GM18861 (cell line): ENCODE data around the gene ENPP1.
"Not testable (repeated sequence)": the region's sequence is repeated elsewhere in the genome, so short reads cannot be mapped to it uniquely, and the experiment has no call there.

ENCODE experiments used
- ATAC-seq: cut with Tn5 transposase; IDR thresholded peaks from one replicate; pipeline ENCODE4 v1.9.1; 2021; ENCODE audit not compliant: unreplicated experiment

Gene ENPP1

DNA sequence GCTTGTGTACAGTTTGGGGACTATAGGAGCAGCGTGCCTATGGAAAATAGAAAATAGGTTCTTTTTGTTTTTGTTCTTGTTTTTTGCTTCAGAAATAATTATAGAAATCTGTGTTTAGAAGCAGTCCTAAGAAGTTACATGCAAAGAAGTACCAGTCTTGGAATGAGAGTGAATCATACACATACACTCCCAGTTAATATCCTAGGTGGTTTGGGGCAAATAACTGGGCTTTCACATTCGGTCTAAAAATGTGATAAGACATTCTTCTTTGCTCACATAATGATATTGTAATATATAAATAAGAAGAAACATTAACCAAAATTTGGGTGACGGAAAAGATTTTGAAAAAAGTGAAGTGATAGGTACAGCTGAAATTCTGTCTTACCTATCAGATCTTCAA lies 61.0 kb downstream of the ENPP1 start:
- ATAC-seq = no peak

DNA sequence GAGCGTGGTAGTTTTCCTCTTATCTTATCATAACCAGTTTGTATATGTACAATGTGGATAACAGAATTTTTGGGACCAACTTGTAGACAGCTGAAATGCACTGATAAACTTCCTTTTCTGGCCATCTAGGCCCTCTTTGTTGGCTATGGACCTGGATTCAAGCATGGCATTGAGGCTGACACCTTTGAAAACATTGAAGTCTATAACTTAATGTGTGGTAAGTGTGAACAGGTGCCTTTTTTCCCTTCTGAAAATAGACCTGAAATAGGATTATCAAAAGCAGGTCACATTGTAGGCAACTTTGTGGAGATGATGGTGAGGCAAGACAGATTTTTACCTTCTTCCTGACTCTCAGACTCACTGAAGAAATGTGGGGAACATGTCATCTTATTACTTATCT lies 67.8 kb downstream of the ENPP1 start:
- no peak for ATAC-seq

DNA sequence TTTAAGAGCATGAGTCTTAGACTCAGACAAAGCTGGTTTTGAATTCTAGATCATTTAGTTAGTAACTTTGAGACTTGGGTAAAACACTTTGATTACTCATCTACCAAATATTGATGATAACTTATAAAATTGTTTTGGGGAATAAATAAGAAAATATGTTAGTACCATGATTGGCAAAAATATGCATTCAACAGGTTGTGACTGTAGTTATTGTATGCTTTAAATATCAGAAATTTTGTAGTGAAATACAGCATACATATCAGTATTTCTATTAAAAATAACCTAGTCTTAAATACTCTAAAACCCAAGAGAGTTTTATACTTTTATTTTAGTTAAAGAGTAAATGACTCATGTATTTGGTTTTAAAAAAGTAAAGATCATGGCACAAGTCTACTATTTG lies 68.7 kb downstream of the ENPP1 start:
- no peak for ATAC-seq

DNA sequence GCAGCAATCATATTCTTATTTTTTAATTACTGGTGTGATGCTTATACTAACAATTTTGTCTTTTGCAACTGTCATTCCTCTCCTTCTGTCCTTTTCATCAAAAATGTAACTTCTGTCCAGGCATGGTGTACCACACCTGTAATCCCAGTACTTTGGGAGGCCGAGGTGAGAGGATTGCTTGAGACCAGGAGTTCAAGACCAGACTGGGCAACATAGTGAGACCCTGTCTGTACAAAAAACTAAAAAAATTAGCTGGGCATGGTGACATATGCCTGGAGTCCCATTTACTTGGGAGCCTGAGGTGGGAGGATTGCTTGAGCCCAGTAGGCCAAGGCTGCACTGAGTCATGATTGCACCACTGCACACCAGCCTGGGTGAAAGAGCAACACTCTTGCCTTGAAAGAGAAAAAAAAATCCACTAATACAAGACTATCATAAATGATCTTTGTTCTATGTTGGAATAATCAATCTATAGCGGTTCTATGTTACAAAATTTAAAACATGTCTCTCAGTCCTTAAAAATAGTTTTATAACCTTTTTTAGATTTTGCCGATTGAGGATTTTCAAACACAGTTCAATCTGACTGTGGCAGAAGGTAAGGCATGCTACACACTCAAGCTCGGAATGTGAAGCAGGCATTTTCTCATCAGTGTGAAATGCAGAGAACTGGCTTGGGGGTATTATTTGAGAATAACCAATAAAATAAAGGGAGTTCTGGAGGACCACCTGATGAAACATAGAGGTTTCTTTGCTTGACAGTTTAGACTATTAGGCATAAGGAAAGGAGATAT lies 70.4 kb downstream of the ENPP1 start:
- no peak for ATAC-seq

DNA sequence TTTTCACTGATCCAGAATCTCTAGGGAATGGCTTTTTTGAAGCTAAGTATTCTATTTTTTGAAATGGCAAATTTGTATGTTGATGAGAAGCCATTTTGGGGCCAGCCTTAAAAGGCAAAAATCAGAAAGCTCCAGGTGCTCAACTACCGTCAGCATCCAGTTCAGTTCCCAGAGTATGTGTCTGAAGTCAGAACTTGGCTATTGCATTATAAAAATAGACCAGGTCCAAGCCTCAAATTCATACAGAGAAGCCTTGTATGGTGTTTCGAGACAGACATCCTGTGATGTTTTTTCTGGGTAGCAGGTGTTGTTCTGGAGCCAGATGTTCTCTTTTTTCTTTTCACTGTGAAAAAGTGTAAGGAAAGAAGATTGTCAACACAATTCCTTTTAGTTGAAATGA lies 75.2 kb downstream of the ENPP1 start:
- no peak for ATAC-seq

DNA sequence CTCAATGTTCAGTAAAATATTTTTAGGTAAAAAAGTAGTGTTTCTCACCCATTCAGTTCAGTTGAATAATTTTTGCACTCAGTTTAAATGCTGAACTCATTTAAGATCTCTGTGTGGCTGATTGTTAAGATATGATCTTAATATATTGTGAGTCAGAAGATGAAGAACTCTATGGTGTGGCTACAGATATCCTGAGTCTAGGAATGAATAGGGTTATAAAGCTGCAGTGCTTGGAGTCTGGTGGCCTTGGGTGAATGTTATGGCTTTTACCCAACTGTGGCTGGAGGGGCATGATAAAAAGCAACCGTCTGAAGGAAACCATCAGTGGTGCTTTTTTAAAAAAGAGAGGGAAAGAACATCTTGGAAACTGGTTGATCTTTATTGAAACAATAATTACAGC lies 77.4 kb downstream of the ENPP1 start:
- no peak for ATAC-seq

DNA sequence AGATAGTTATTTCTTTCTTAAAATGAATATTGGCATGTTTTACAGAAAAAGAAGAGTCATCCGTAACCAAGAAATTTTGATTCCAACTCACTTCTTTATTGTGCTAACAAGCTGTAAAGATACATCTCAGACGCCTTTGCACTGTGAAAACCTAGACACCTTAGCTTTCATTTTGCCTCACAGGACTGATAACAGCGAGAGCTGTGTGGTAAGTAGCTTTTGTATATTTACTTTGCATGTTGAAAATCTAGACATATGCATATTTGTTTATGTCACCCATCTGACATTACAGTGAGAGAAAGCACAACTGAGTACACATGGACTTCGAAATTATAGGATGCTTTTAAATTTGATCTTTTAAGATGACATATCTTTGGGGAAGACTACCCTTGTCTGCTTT lies 78.7 kb downstream of the ENPP1 start:
- ATAC-seq = no peak

DNA sequence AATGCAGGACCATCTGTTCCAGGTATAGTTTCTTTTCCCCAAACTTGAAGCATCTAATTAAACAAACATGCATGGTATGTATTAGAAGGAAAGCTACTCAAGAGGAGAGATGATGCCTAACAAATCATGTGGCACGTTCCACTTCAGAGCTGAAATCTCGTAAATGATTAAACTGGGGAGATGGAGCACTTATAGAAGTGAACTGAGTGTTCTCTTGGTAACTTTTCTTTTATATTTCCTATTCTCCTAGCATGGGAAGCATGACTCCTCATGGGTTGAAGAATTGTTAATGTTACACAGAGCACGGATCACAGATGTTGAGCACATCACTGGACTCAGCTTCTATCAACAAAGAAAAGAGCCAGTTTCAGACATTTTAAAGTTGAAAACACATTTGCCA lies 82.3 kb downstream of the ENPP1 start:
- ATAC-seq = no peak

DNA sequence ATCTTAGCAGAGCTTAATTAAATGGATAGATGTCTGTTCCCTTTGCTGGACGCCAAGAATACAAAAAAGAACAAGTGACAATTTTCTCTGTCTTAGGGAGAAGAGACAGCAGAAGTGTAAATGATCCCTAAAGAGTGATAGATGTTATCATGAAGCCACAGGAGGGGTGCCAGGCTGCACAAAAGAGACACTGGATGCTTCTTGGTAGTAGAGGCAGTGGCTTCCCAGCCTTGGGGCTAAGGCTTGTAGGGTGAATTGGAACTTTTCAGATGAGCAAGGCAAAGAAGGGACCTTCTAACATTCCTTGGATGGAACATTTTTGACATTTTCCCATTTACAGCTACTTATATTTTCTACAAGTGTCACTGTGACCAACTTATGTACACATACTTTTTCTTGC lies 85.4 kb downstream of the ENPP1 start:
- no peak for ATAC-seq

DNA sequence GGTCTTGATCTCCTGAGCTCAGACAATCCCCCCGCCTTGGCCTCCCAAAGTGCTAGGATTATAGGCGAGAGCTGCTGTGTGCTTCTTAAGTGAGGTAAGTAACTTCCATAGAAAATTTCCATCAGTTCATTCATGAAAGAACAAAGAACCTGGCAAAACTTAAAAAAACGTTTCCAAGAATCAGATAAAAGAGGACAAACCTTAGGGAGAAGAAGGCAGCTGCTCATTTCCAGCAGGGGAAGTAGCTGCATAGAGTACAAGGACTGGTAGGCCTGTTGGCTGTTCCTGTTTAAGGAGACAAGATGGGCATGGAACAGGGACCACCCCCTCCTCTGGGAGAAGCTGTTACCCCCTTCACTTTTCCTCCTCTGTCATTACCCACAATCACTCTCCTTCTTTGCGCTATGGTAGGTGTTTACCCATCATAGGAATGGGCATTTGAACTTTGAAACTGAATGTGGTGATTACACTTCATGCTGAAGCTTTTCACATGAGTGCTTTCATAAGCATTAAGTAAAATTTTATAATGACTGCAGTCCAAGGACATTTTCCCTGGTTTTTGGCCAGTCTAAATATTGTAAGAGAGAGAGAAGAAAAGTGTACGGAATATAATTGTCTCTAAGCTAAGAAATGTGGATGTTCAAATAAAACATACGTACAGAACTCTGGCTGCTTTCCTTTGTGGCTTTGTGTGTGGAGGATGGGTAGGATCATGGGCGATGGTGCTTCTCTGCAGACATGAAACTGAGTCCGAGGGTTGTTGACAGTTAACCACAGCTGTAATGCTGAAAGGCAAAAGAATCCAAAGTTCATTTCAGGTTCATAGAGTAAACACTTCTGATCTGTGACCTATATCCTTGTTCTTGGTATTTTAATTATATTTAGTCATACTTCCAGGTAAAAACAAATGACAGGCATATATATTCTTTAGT lies 86.9 kb downstream of the ENPP1 start:
- ATAC-seq = no peak

DNA sequence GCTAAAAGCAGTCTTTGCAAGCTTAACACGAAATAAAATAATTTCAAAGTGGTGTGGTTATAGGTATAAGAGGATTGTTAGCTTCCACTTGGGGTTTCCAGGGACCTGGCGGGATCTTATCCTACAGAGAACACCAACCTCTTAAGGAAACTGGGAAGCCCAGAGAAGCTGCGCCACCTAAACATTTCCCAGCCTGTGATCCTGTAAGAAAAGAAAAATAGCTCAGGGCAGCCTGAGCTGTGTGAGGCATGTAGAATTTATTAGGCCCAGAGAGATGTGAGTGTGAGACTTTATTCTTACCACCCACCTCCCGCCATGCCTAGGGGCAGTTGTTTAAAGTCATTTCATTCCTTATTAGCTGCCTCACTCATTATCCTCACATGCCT lies 89.2 kb downstream of the ENPP1 start:
- no peak for ATAC-seq

DNA sequence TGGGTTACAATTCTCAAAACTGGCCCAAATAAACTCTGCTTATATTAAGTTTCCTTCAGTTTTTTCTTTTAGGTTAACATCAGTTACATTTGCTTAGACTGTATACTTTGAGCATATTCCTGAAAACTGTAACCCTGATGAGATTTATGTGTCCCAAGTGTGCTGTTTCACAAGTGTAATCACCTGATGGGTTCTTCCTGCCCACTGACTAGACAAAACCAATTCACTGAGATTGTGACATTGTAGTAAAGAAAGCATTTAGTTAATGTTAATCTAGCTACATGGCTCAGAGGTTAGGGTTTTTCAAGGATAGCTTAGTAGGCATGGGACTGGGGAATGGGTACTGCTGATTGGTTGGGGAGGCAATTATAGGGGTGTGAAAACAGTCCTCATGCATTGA lies 89.8 kb downstream of the ENPP1 start:
- ATAC-seq = no peak

DNA sequence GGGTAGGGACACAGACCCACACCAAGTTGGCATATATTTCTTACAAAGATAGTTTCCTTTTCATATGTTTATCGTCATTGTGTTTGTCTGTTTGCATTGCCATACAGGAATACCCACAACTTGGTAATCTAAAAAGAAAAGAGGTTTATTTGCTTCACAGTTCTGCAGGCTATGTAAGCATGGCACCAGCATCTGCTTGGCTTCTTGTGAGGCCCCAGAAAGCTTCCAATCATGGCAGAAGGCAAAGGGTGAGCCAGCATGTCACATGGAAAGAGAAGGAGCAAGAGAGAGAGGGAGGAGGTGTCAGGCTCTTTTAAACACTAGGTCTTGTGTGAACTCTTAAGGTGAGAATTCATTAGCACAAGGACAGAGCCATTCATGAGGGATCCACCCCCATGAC lies 90.9 kb downstream of the ENPP1 start:
- ATAC-seq = no peak

DNA sequence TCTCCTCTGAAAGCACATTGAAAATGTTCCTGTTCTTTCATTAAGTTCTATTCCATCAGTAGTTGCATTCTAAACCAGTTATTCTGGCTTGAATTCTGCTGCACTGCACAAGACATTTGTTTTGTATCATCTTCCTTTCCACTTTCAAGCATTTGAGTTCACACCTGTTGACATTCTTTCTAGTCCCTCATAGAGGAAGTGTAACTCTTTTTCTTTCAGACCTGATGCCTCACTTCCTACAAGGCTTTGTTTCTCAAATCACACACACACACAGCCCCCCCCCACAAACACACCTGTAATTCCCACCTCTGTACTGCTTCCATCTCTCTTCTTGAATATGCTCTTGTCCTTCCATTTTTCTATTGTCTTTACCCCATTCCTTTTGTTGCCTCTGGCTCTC lies 92.4 kb downstream of the ENPP1 start:
- no peak for ATAC-seq

DNA sequence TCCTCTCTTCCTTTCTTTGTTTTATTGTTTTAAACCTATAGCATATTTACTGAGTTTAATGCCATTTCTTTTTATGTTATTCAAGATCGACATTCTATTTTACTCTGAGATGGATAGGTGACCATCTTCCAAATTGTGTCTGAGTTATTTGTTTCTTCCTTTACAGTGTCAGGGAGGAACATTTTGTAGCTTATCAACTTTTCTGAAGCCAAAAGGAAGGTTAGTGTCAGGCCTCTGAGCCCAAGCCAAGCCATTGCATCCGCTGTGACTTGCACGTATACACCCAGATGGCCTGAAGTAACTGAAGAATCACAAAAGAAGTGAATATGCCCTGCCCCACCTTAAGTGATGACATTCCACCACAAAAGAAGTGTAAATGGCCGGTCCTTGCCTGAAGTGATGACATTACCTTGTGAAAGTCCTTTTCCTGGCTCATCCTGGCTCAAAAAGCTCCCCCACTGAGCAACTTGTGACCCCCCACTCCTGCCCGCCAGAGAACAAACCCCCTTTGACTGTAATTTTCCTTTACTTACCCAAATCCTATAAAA lies 93.6 kb downstream of the ENPP1 start:
- not testable (repeated sequence) for ATAC-seq

DNA sequence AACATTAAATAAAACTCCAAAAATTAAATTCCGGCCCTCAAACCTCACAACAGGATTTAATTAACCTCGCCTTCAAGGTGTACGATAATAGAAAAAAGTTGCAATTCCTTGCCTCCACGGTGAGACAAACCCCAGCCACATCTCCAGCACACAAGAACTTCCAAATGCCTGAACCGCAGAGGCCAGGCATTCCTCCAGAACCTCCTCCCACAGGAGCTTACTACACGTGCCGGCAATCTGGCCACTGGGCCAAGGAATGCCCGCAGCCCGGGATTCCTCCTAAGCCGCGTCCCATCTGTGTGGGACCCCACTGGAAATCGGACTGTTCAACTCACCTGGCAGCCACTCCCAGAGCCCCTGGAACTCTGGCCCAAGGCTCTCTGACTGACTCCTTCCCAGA lies 95.9 kb downstream of the ENPP1 start:
- not testable (repeated sequence) for ATAC-seq

DNA sequence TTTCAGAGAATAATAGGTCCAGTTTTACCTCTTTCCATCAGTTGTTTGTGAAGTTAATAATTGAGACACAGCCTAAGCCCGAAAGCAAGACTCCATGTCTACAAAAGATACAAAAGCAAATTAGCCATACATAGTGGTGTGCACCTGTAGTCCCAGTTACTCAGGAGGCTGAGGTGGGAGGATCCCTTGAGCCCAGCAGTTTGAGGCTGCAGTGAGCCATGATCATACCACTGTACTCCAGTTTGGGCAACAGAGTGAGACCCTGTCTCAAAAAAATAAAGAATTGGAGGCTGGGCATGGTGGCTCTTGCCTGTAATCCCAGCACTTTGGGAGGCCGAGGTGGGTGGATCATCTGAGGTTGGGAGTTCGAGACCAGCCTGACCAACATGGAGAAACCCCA lies 101.0 kb downstream of the ENPP1 start:
- not testable (repeated sequence) for ATAC-seq

DNA sequence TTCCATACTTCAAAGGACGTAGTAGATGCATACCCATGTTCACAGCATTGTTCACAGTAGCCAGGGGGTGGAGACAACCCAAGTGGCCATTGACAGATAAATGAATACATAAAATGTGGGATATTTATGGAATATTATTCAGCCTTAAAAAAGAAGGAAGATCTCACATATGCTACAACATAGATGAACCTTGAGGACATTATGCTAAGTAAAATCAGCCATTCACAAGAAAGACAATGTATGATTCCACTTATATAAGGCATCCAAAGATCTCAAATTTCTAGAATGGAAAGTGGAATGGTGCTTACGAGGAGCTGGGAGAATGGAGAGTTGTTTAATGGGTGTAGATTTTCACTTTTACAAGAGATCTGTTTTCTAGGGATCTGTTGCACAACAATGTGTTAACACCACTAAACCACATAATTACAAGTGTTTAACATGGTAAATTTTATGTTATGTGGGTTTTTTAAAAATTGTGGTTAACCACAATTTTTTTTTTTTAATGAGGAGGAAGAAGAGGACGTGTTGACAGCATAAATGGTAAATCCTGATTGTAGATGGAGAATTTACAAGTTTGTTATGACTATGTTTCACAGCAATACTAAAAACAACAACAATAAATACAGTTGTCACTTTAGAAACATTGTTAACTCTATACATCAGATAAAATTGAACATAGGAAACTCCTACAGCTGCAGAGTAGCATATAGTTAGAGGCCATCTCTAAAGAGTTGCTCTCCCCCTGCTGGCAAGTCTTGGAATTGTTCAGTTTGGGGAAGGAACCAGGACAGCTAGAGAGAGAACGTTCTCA lies 101.8 kb downstream of the ENPP1 start:
- peak; percentile 98 for ATAC-seq

DNA sequence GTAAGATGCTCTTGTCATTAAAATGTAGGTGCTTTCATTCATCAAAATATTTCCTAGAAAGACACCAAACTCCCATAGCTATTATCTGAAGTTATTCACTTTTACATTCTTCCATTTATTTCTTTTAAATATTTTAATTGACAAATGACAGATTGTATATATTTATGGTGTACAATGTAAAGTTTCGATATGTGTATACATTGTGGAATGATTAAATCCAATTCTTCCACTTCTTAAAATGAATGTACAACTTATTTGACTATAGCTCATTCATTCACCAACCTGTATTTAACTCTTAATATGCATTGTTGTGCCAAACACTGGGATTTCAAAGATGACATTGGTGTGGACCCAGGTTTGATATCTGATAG lies 102.4 kb downstream of the ENPP1 start:
- peak; percentile 11 for ATAC-seq

DNA sequence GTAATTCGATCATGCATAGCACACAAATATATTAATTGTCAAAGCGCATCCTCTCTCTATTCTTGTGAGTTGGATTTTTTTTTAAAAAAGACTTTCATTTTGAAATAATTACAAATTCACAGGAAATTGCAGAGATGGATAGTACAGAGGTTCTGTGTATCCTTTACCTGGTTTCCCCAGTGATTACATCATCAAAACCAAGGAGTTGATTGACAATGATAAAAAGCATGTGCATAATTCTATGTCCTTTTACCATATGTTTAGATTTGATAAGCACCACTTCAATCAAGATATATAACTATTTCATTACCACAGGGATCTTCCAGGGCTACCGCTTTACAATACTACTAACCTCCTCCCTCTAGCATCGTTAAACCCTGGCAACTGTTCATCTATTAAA lies 103.1 kb downstream of the ENPP1 start:
- ATAC-seq = no peak

DNA sequence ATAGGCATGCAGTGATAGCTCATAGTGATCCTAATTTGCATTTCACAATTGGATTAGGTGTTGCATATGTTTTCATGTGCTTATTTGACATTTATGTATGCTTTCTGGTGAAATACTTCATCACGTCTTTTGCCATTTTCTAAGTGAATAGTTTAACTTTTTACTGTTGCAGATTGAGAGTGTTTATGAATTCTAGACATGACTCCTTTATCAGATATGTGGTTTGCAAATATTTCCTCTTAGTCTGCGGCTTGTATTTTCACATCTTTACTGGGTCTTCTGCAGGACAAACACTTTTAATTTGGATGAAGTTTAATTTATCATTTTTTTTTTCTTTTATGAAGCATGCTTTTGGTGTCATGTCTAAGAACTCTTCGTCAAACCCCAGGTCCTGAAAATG lies 104.1 kb downstream of the ENPP1 start:
- no peak for ATAC-seq
